Mammary epithelial cell (primary cell): ENCODE results near the gene NKRF.
"Not testable (repeated sequence)": the region's sequence is repeated elsewhere in the genome, so short reads cannot be mapped to it uniquely, and the experiment has no call there.

Experiments used
- EZH2 ChIP-seq: IDR thresholded peaks from 2 replicates; pipeline ENCODE4 v1.6.1; 2012; ENCODE audit warnings: low read length, inconsistent platforms, borderline replicate concordance
- TF ChIP-seq, protein P1 (sequence below), 2 donors: IDR thresholded peaks in 1 of 2; conservative IDR thresholded peaks in 1 of 2; 2 replicates each; pipeline ENCODE4 v1.5.1; 2011 to 2012; ENCODE audit warnings: inconsistent platforms in 2 of 2, low read length in 2 of 2, mild to moderate bottlenecking in 2 of 2, control low read depth in 1 of 2, low read depth in 1 of 2; ENCODE audit not compliant: insufficient read depth in 1 of 2; ENCODE audit errors: extremely low read depth in 1 of 2

- TF ChIP-seq, protein P1, sequence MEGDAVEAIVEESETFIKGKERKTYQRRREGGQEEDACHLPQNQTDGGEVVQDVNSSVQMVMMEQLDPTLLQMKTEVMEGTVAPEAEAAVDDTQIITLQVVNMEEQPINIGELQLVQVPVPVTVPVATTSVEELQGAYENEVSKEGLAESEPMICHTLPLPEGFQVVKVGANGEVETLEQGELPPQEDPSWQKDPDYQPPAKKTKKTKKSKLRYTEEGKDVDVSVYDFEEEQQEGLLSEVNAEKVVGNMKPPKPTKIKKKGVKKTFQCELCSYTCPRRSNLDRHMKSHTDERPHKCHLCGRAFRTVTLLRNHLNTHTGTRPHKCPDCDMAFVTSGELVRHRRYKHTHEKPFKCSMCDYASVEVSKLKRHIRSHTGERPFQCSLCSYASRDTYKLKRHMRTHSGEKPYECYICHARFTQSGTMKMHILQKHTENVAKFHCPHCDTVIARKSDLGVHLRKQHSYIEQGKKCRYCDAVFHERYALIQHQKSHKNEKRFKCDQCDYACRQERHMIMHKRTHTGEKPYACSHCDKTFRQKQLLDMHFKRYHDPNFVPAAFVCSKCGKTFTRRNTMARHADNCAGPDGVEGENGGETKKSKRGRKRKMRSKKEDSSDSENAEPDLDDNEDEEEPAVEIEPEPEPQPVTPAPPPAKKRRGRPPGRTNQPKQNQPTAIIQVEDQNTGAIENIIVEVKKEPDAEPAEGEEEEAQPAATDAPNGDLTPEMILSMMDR (conservative IDR thresholded peaks at IDR 0.05 in 1 of 2, IDR thresholded peaks at IDR 0.05 in 1 of 2; ENCODE audit: extremely low read depth in 1 of 2, insufficient read depth in 1 of 2, low read depth in 1 of 2, low read length in 2 of 2), result not testable (repeated sequence)
- TF ChIP-seq EZH2, result not testable (repeated sequence)
These were observed 31.2 kb upstream of the NKRF start for GRCh38 chrX:119637421-119637820.
